Measurements from ENCODE around the gene ZNF547. TPM values are rescaled to one million over a fixed set of nuclear protein-coding genes. Genes with fewer than 3 reads are reported as not detected.

Gene ZNF547
- total and polyA plus RNA-seq, 2 donors (not counting 3 experiments of a cell fraction or from before 2014, with no cell fraction given) = 1.9 to 2.7 TPM

DNA sequence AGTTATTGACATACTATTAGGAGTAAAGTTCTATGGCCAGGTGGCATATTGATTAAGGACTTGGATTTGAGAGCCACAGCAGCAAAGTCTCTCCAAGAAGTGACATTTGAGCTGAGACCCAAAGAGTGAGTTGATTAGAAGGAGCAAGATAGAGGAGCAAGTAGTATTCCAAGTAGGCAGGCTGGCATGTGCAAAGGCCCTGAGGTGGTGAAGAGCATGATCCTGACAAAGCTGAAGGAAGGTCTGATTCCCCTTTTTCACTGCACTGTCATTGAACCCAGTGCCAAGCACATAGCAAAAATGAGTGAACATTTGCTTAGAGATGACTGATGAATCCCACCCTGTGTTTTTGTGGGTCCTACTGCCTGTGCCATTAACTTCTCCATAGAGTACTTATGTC is 38.4 kb upstream of the ZNF547 start:
- H3K4me2 ChIP-seq (ENCODE audit: insufficient read depth, low read length) = no peak overlapping the region
- dilution Hi-C loops (cut with MboI; ENCODE audit: extremely low pct_ligation_motif_present, low sequenced_read_pairs) (no loop called here), intact Hi-C loops (cut with micrococcal nuclease) (loop anchor here (5.0 kb wide), 1 partner anchor 43 kb away; the partner anchor contains the start of gene ZNF460)
- no peaks in the 10 kb centered on the region for H3K9me1 ChIP-seq (replicated peaks; ENCODE audit: control insufficient read depth, extremely low read depth, insufficient read depth, low read length)
- H3K36me3 ChIP-seq (ENCODE audit: control insufficient read depth in 2 of 2, extremely low read depth in 1 of 2, insufficient read depth in 2 of 2, low read length in 2 of 2) = peaks cover 11 to 39% of the 10 kb centered on the region in 2 experiments
- ChIA-PET CTCF (no interaction called here), POLR2A (no interaction called here)
- H3K27me3 ChIP-seq (ENCODE audit: control insufficient read depth in 2 of 2, insufficient read depth in 2 of 2, low read length in 2 of 2) = no peaks in the 10 kb centered on the region
- H3K79me2 ChIP-seq (ENCODE audit: control insufficient read depth, insufficient read depth, low read length) = peaks cover 24% of the 10 kb centered on the region
- no peak overlapping the region for H3K4me3 ChIP-seq (replicated peaks in 1 of 3; ENCODE audit: insufficient read depth in 1 of 3, low read depth in 1 of 3, low read length in 3 of 3)
- DNase-seq (ENCODE audit: low read depth, low spot score) (no peak), FAIRE-seq (no peak)
- no TSS peak for BruUV-seq (replicated peaks)
- H3K9ac ChIP-seq (replicated peaks; ENCODE audit: extremely low read depth, insufficient read depth, low read length) = no peak overlapping the region
- H3K9me3 ChIP-seq (replicated peaks; ENCODE audit: control insufficient read depth, insufficient read depth, low read length) = peaks cover 7% of the 10 kb centered on the region
- H2AFZ ChIP-seq (ENCODE audit: low read depth, low read length) = no peak overlapping the region
- H3K4me1 ChIP-seq (ENCODE audit: control insufficient read depth, extremely low read depth, insufficient read depth, low read length) = peaks cover 6% of the 10 kb centered on the region
- H4K20me1 ChIP-seq (replicated peaks; ENCODE audit: control insufficient read depth, extremely low read depth, insufficient read depth, low read length) = no peaks in the 10 kb centered on the region
- H3K27ac ChIP-seq (ENCODE audit: insufficient read depth, low read depth, low read length) = no peak overlapping the region
- TF ChIP-seq EZH2 (IDR thresholded peaks at IDR 0.05; ENCODE audit: borderline replicate concordance, low read depth, low read length, severe bottlenecking) = no peak
- no peak for TF ChIP-seq CTCF (IDR thresholded peaks at IDR 0.05; ENCODE audit: extremely low read depth in 1 of 2, insufficient read depth in 1 of 2, low read depth in 1 of 2, low read length in 2 of 2)
- no peak for TF ChIP-seq POLR2AphosphoS5 (IDR thresholded peaks at IDR 0.05; ENCODE audit: insufficient read depth, low read depth, low read length)
- no peak for TF ChIP-seq GATA2 (IDR thresholded peaks at IDR 0.05; ENCODE audit: insufficient read depth, insufficient read length, low read depth, low read length)
- no peak for TF ChIP-seq POLR2A (IDR thresholded peaks at IDR 0.05; ENCODE audit: low read depth, low read length)
- TF ChIP-seq JUN (IDR thresholded peaks at IDR 0.05; ENCODE audit: borderline replicate concordance, insufficient read depth, insufficient read length, low read depth) = no peak
- TF ChIP-seq, protein P1, sequence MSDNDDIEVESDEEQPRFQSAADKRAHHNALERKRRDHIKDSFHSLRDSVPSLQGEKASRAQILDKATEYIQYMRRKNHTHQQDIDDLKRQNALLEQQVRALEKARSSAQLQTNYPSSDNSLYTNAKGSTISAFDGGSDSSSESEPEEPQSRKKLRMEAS (IDR thresholded peaks at IDR 0.05; ENCODE audit: insufficient read depth, insufficient read length) = no peak
- no peak for TF ChIP-seq FOS (IDR thresholded peaks at IDR 0.05; ENCODE audit: borderline replicate concordance, insufficient read depth, low read length)
- TF ChIP-seq MYC (IDR thresholded peaks at IDR 0.05; ENCODE audit: low read depth, low read length) = no peak

Data from endothelial cell of umbilical vein (primary cell).